ENCODE results near the gene MZT2A. TPM values are rescaled to one million over a fixed set of nuclear protein-coding genes. Genes with fewer than 3 reads are reported as not detected.
A peak's percentile ranks its signal among the peaks of the same experiment; 100 is the strongest.
"Not testable (repeated sequence)": the region's sequence is repeated elsewhere in the genome, so short reads cannot be mapped to it uniquely, and the experiment has no call there.

MZT2A gene
- total and polyA plus RNA-seq, 2 donors (not counting 1 experiment from before 2014, with no cell fraction given) = 30.1 to 88.4 TPM

DNA sequence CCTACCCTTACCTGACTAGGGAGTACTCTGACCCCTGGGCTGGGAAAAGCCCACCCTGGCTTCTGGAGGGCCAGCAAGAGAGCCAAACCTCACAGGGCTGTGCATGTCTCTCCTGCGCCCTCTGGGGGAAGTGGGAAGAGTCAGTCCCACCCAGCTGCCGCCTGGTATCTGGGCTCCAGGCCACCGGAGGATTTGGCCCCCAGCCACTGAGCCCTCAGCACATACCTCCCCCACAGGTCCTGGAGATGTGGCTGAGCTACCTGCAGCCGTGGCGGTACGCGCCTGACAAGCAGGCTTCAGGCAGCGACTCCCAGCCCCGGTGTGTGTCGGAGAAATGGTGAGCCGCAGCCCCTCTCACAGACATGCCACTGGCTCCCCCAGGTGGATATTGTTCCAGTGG is 24.4 kb upstream of the MZT2A start:
- DNase-seq (ENCODE audit: low read depth in 2 of 2) = peak; percentile 17 to 20
- not testable (repeated sequence) for H3K9ac ChIP-seq (ENCODE audit: insufficient read depth, low read length); H3K36me3 ChIP-seq (ENCODE audit: control insufficient read depth, insufficient read depth, low read length); H3K4me2 ChIP-seq (ENCODE audit: extremely low read depth, insufficient read depth, low read length); H3K9me3 ChIP-seq (ENCODE audit: control insufficient read depth, insufficient read depth, low read depth, low read length); H3K27ac ChIP-seq (ENCODE audit: insufficient read depth, low read length); H4K20me1 ChIP-seq (ENCODE audit: control insufficient read depth, extremely low read depth, insufficient read depth, low read length); H3K27me3 ChIP-seq (ENCODE audit: control insufficient read depth, insufficient read depth, low read length); H3K4me1 ChIP-seq (ENCODE audit: control insufficient read depth, extremely low read depth, insufficient read depth, low read length); H3K4me3 ChIP-seq (replicated peaks in 1 of 4; ENCODE audit: control extremely low read depth in 1 of 4, insufficient read depth in 1 of 4, low read depth in 3 of 4, low read length in 4 of 4); H3K79me2 ChIP-seq (ENCODE audit: control insufficient read depth, insufficient read depth, low read length); H2AFZ ChIP-seq (ENCODE audit: low read length)
- TF ChIP-seq, protein P1, sequence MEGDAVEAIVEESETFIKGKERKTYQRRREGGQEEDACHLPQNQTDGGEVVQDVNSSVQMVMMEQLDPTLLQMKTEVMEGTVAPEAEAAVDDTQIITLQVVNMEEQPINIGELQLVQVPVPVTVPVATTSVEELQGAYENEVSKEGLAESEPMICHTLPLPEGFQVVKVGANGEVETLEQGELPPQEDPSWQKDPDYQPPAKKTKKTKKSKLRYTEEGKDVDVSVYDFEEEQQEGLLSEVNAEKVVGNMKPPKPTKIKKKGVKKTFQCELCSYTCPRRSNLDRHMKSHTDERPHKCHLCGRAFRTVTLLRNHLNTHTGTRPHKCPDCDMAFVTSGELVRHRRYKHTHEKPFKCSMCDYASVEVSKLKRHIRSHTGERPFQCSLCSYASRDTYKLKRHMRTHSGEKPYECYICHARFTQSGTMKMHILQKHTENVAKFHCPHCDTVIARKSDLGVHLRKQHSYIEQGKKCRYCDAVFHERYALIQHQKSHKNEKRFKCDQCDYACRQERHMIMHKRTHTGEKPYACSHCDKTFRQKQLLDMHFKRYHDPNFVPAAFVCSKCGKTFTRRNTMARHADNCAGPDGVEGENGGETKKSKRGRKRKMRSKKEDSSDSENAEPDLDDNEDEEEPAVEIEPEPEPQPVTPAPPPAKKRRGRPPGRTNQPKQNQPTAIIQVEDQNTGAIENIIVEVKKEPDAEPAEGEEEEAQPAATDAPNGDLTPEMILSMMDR (conservative IDR thresholded peaks at IDR 0.05 in 1 of 2, IDR thresholded peaks at IDR 0.05 in 1 of 2; ENCODE audit: low read depth in 1 of 2, low read length in 2 of 2) = peak; percentile 21 to 42

DNA sequence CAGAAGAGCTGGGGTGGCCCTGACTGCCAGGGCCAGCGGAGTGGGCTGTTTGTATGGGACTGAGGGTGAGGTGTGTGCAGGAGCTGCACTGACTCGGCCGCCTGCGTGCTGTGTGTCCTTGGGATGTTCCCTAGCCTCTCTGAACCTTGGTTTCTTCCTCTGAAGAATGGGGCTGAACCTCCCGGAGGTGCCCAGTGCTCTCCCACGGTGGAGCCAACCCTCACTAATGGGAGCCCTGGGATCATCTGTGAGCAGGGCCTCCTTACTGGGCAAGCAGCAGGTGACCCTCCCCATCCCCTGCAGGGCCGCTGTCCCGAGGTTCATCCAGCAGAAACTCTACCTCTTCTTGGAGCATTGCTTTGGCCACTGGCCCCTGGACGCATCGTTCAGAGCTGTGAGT is 23.8 kb upstream of the MZT2A start:
- no peak for TF ChIP-seq EZH2 (IDR thresholded peaks at IDR 0.05; ENCODE audit: low read length, missing control alignments)
- TF ChIP-seq, protein P1 (conservative IDR thresholded peaks at IDR 0.05 in 1 of 2, IDR thresholded peaks at IDR 0.05 in 1 of 2; ENCODE audit: low read depth in 1 of 2, low read length in 2 of 2) = no peak
- no peaks in the 10 kb centered on the region for H3K9me3 ChIP-seq (ENCODE audit: control insufficient read depth, insufficient read depth, low read depth, low read length)
- no peak overlapping the region for H2AFZ ChIP-seq (ENCODE audit: low read length)
- H3K79me2 ChIP-seq (ENCODE audit: control insufficient read depth, insufficient read depth, low read length) = no peaks in the 10 kb centered on the region
- H4K20me1 ChIP-seq (ENCODE audit: control insufficient read depth, extremely low read depth, insufficient read depth, low read length) = no peaks in the 10 kb centered on the region
- peaks cover 6% of the 10 kb centered on the region for H3K36me3 ChIP-seq (ENCODE audit: control insufficient read depth, insufficient read depth, low read length)
- no peaks in the 10 kb centered on the region for H3K4me1 ChIP-seq (ENCODE audit: control insufficient read depth, extremely low read depth, insufficient read depth, low read length)
- no peak overlapping the region for H3K27ac ChIP-seq (ENCODE audit: insufficient read depth, low read length)
- DNase-seq (ENCODE audit: low read depth in 2 of 2) = no peak
- H3K4me3 ChIP-seq (replicated peaks in 1 of 4; ENCODE audit: control extremely low read depth in 1 of 4, insufficient read depth in 1 of 4, low read depth in 3 of 4, low read length in 4 of 4) = no peak overlapping the region
- H3K4me2 ChIP-seq (ENCODE audit: extremely low read depth, insufficient read depth, low read length) = no peak overlapping the region
- H3K27me3 ChIP-seq (ENCODE audit: control insufficient read depth, insufficient read depth, low read length) = no peaks in the 10 kb centered on the region
- no peak overlapping the region for H3K9ac ChIP-seq (ENCODE audit: insufficient read depth, low read length)

DNA sequence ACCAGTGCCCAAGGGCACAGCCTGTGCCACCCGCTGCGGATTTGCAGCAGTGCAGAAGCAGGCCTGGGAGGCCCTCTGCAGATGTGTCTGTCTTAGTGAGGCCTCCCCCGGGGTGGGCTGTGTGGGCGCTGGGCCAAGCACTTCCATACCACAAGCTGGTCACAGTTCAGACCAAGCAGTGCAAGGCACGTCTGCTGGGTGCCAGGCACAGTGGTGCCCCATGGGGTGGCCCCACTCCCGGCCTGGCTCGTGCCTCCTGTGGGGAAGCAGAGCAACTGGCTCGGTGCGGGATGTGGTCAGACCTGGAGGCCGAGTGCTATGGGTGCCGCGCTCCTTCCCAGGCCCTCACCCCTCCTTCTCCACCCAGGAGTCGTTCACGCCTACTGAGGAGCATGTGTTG is 23.0 kb upstream of the MZT2A start:
- H3K4me2 ChIP-seq (ENCODE audit: extremely low read depth, insufficient read depth, low read length); H3K4me1 ChIP-seq (ENCODE audit: control insufficient read depth, extremely low read depth, insufficient read depth, low read length); H2AFZ ChIP-seq (ENCODE audit: low read length); H3K36me3 ChIP-seq (ENCODE audit: control insufficient read depth, insufficient read depth, low read length); H4K20me1 ChIP-seq (ENCODE audit: control insufficient read depth, extremely low read depth, insufficient read depth, low read length); DNase-seq (ENCODE audit: low read depth in 2 of 2); H3K9me3 ChIP-seq (ENCODE audit: control insufficient read depth, insufficient read depth, low read depth, low read length); H3K4me3 ChIP-seq (replicated peaks in 1 of 4; ENCODE audit: control extremely low read depth in 1 of 4, insufficient read depth in 1 of 4, low read depth in 3 of 4, low read length in 4 of 4); H3K27me3 ChIP-seq (ENCODE audit: control insufficient read depth, insufficient read depth, low read length); H3K9ac ChIP-seq (ENCODE audit: insufficient read depth, low read length); H3K79me2 ChIP-seq (ENCODE audit: control insufficient read depth, insufficient read depth, low read length); H3K27ac ChIP-seq (ENCODE audit: insufficient read depth, low read length): not testable (repeated sequence)

DNA sequence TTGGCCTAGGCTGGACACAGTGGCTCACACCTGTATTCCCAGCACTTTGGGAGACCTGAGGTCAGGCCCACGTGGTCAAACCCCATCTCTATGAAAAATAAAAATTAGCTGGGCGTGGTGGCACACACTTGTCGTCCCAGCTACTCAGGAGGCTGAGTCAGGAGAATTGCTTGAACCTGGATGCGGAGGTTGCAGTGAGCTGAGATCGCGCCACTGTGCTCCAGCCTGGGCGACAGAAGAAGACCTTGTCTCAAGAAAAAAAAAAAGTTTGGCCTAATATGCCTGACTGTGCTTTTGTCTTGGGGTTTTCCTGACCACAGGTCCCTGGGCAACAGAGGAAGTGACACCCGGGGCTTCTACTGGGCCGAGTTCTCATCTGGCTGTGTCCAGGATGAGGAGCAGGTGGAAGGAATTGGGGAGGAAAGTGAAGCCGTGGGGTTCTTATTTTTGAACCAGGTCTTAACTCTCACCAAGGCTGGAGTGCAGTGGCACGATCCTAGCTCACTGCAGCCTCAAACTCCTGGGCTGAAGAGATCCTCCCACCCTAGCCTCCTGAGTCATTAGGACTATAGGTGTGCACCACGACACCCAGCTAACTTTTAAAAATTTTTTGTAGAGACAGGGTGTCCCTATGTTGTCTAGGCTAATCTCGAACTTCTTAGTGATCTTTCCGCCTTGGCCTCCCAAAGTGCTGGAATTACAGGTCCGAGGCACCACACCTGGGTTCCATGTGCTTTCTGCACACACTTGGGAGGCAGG is 22.4 kb upstream of the MZT2A start:
- not testable (repeated sequence) for H3K4me3 ChIP-seq (replicated peaks in 1 of 4; ENCODE audit: control extremely low read depth in 1 of 4, insufficient read depth in 1 of 4, low read depth in 3 of 4, low read length in 4 of 4); H2AFZ ChIP-seq (ENCODE audit: low read length); H3K36me3 ChIP-seq (ENCODE audit: control insufficient read depth, insufficient read depth, low read length); H3K27ac ChIP-seq (ENCODE audit: insufficient read depth, low read length); H3K9me3 ChIP-seq (ENCODE audit: control insufficient read depth, insufficient read depth, low read depth, low read length); H3K79me2 ChIP-seq (ENCODE audit: control insufficient read depth, insufficient read depth, low read length); H3K27me3 ChIP-seq (ENCODE audit: control insufficient read depth, insufficient read depth, low read length); H4K20me1 ChIP-seq (ENCODE audit: control insufficient read depth, extremely low read depth, insufficient read depth, low read length); H3K9ac ChIP-seq (ENCODE audit: insufficient read depth, low read length); H3K4me1 ChIP-seq (ENCODE audit: control insufficient read depth, extremely low read depth, insufficient read depth, low read length); H3K4me2 ChIP-seq (ENCODE audit: extremely low read depth, insufficient read depth, low read length); DNase-seq (ENCODE audit: low read depth in 2 of 2)

DNA sequence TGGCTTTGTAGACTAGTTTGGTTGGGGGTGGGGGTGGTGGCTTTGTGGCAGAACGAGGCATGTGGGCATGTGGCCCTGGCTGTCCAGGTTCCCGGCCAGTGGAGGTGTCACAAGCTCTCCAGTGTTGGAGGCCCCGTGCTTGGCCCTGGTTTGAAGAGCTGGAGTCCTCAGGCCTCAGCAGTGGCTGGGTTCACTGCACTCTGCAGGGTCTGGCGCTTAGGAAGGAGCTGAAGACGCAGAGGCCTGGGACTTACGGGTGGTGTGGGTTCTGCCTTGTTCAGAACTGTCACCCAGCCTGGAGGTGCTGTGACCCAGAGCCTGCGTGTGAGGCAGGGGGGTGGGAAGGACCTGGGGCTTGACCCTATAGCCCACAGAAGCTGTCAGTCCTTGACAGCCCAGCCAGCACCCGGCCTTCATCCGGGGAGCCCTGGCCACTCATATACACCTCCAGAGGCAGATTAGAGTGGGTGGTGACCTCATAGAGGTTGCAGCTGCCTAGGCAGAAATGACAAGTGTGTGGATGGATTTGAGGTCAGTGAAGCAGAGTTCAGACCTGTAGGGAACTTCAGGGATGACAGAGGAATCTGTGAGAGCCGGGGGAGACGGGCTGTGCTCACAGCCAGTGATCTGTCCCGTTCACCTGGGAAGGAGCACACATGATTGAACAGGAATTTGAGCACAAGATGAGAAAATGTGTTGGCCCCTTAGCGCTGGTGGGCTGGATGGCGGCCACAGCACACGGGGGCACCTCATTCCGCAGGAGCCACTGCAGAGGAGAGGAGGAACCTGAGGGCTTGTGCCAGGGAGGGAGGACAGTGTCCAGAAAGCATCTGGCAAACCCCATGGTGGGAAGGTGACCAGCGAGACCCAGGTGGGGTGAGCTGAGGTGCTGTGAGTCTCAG is 20.0 kb upstream of the MZT2A start:
- not testable (repeated sequence) for H3K4me2 ChIP-seq (ENCODE audit: extremely low read depth, insufficient read depth, low read length); H4K20me1 ChIP-seq (ENCODE audit: control insufficient read depth, extremely low read depth, insufficient read depth, low read length); H3K9me3 ChIP-seq (ENCODE audit: control insufficient read depth, insufficient read depth, low read depth, low read length); H3K4me1 ChIP-seq (ENCODE audit: control insufficient read depth, extremely low read depth, insufficient read depth, low read length); H3K27ac ChIP-seq (ENCODE audit: insufficient read depth, low read length); H3K4me3 ChIP-seq (replicated peaks in 1 of 4; ENCODE audit: control extremely low read depth in 1 of 4, insufficient read depth in 1 of 4, low read depth in 3 of 4, low read length in 4 of 4); H3K36me3 ChIP-seq (ENCODE audit: control insufficient read depth, insufficient read depth, low read length); H2AFZ ChIP-seq (ENCODE audit: low read length); H3K9ac ChIP-seq (ENCODE audit: insufficient read depth, low read length); H3K79me2 ChIP-seq (ENCODE audit: control insufficient read depth, insufficient read depth, low read length); H3K27me3 ChIP-seq (ENCODE audit: control insufficient read depth, insufficient read depth, low read length); DNase-seq (ENCODE audit: low read depth in 2 of 2)
